IMR-90 (cell line): ENCODE measurements around the gene ADRB2. TPM values are rescaled to one million over a fixed set of nuclear protein-coding genes. Genes with fewer than 3 reads are reported as not detected.

Experiments
- ATAC-seq: fragments of 200-7000 bp; cut with Tn5 transposase; 2 replicates; pipeline ENCODE4 v1.9.1; 2020; ENCODE audit warnings: low read depth, mild to moderate bottlenecking, moderate library complexity
- BruUV-seq: library from RNA; stranded (reverse); fragments of 400-500 nt; replicated peaks from 2 replicates; lab custom pipeline; 2021; lab: Mats Ljungman, UMichigan
- CTCF ChIA-PET: fragments of 300-600 bp; formaldehyde crosslinking; extraction: SDS; loops from one replicate; lab custom pipeline; 2021; ENCODE audit warnings: antibody characterized with exemption; lab: Yijun Ruan, JAX
- POLR2A ChIA-PET: fragments of 300-600 bp; sonication (Branson Sonifier 250); formaldehyde crosslinking; loops from one replicate; lab custom pipeline; 2022; ENCODE audit warnings: antibody characterized with exemption; ENCODE audit not compliant: unreplicated experiment; lab: Charles Lee
- DNase-seq: peaks from one replicate; pipeline ENCODE4 v3.0.0; 2013
- H2AFZ ChIP-seq: replicated peaks from 2 replicates; pipeline ENCODE3; 2013; ENCODE audit warnings: low read length, mild to moderate bottlenecking; ENCODE audit not compliant: poor library complexity
- H2AK5ac ChIP-seq: 2 replicates; pipeline ENCODE4 v1.6.1; 2013; ENCODE audit warnings: low read depth, low read length, inconsistent platforms
- H2AK9ac ChIP-seq: replicated peaks from 2 replicates; pipeline ENCODE3; 2013; ENCODE audit warnings: mild to moderate bottlenecking, low read depth, low read length, moderate library complexity; ENCODE audit not compliant: poor library complexity
- H2BK120ac ChIP-seq: 2 replicates; pipeline ENCODE4 v1.6.1; 2013; ENCODE audit warnings: low read depth, low read length, inconsistent platforms
- H2BK15ac ChIP-seq: 3 replicates; pipeline ENCODE4 v1.6.1; 2013; ENCODE audit warnings: low read depth, low read length, inconsistent platforms
- H2BK20ac ChIP-seq: 2 replicates; pipeline ENCODE4 v1.6.1; 2013; ENCODE audit warnings: low read depth, mild to moderate bottlenecking, inconsistent platforms, low read length, moderate library complexity
- H2BK5ac ChIP-seq: 2 replicates; pipeline ENCODE4 v1.6.1; 2013; ENCODE audit warnings: mild to moderate bottlenecking, low read depth, low read length, inconsistent platforms; ENCODE audit not compliant: poor library complexity, severe bottlenecking
- H3K14ac ChIP-seq: replicated peaks from 2 replicates; pipeline ENCODE4 v1.6.1; 2013; ENCODE audit warnings: low read depth, low read length, inconsistent platforms
- H3K18ac ChIP-seq: 2 replicates; pipeline ENCODE4 v1.6.1; 2013; ENCODE audit warnings: low read depth, low read length, control low read depth
- H3K23ac ChIP-seq: 2 replicates; pipeline ENCODE4 v1.6.1; 2013; ENCODE audit warnings: low read depth, low read length, inconsistent platforms
- H3K27ac ChIP-seq: 2 replicates; pipeline ENCODE4 v1.5.1; 2013; ENCODE audit warnings: mild to moderate bottlenecking, control low read depth, low read length; ENCODE audit not compliant: insufficient read depth
- H3K27me3 ChIP-seq: 2 replicates; pipeline ENCODE4 v1.6.1; 2013; ENCODE audit warnings: low read length; ENCODE audit not compliant: control insufficient read depth, insufficient read depth
- H3K36me3 ChIP-seq: 2 replicates; pipeline ENCODE4 v1.6.1; 2013; ENCODE audit warnings: low read length, mixed read lengths; ENCODE audit not compliant: control insufficient read depth, insufficient read depth
- H3K4ac ChIP-seq: 2 replicates; pipeline ENCODE4 v1.6.1; 2013; ENCODE audit warnings: low read depth, low read length, inconsistent platforms
- H3K4me1 ChIP-seq: 2 replicates; pipeline ENCODE4 v1.6.1; 2013; ENCODE audit warnings: low read length, mixed read lengths; ENCODE audit not compliant: control insufficient read depth, insufficient read depth
- H3K4me2 ChIP-seq: 2 replicates; pipeline ENCODE4 v1.6.1; 2013; ENCODE audit warnings: low read depth, mild to moderate bottlenecking, control low read depth, low read length, moderate library complexity
- H3K4me3 ChIP-seq: 2 replicates; pipeline ENCODE4 v1.5.1; 2013; ENCODE audit warnings: low read depth, mild to moderate bottlenecking, control low read depth, low read length, moderate library complexity; ENCODE audit not compliant: insufficient read depth
- H3K56ac ChIP-seq: 2 replicates; pipeline ENCODE4 v1.6.1; 2013; ENCODE audit warnings: low read length, inconsistent platforms; ENCODE audit not compliant: insufficient read depth; ENCODE audit errors: extremely low read depth
- H3K79me1 ChIP-seq, 2 experiments: 2 replicates each; pipeline ENCODE4 v1.6.1; 2013; ENCODE audit warnings: low read length in 2 of 2, inconsistent platforms in 1 of 2, low read depth in 1 of 2
- H3K9ac ChIP-seq: 2 replicates; pipeline ENCODE4 v1.6.1; 2013; ENCODE audit warnings: low read depth, low read length, control low read depth
- H3K9me1 ChIP-seq: 2 replicates; pipeline ENCODE4 v1.6.1; 2013; ENCODE audit warnings: low read length, inconsistent platforms; ENCODE audit not compliant: insufficient read depth
- H3K9me3 ChIP-seq: 2 replicates; pipeline ENCODE4 v1.6.1; 2013; ENCODE audit warnings: low read length; ENCODE audit not compliant: control insufficient read depth, insufficient read depth
- H4K20me1 ChIP-seq: 2 replicates; pipeline ENCODE4 v1.6.1; 2013; ENCODE audit warnings: low read length, inconsistent platforms; ENCODE audit not compliant: insufficient read depth
- H4K5ac ChIP-seq: 2 replicates; pipeline ENCODE4 v1.6.1; 2013; ENCODE audit warnings: mild to moderate bottlenecking, low read depth, low read length, control low read depth
- H4K8ac ChIP-seq, 2 experiments: 2 replicates each; pipeline ENCODE4 v1.6.1; 2013; ENCODE audit warnings: low read depth in 2 of 2, low read length in 2 of 2, control low read depth in 1 of 2, inconsistent platforms in 1 of 2
- H4K91ac ChIP-seq: 2 replicates; pipeline ENCODE4 v1.6.1; 2013; ENCODE audit warnings: low read depth, low read length, inconsistent platforms; ENCODE audit not compliant: insufficient read depth
- BHLHE40 ChIP-seq: fragments of 150-350 bp; IDR thresholded peaks from 2 replicates; pipeline ENCODE4 v1.6.1; 2016; ENCODE audit warnings: mild to moderate bottlenecking, low read depth, low read length
- CEBPB ChIP-seq: IDR thresholded peaks from 2 replicates; pipeline ENCODE4 v1.6.1; 2012; ENCODE audit warnings: low read depth, low read length, improper control_type of control experiment
- CHD1 ChIP-seq: IDR thresholded peaks from 2 replicates; pipeline ENCODE4 v1.6.1; 2012; ENCODE audit warnings: low read depth, low read length, improper control_type of control experiment
- FOS ChIP-seq: fragments of 150-350 bp; IDR thresholded peaks from 2 replicates; pipeline ENCODE4 v1.6.1; 2016; ENCODE audit warnings: low read depth, low read length
- MAFK ChIP-seq: IDR thresholded peaks from 2 replicates; pipeline ENCODE4 v1.6.1; 2012; ENCODE audit warnings: low read depth, low read length, improper control_type of control experiment
- MAZ ChIP-seq: IDR thresholded peaks from 2 replicates; pipeline ENCODE4 v1.6.1; 2012; ENCODE audit warnings: low read depth, mild to moderate bottlenecking, low read length, improper control_type of control experiment, moderate library complexity, borderline replicate concordance
- MXI1 ChIP-seq: IDR thresholded peaks from 2 replicates; pipeline ENCODE4 v1.6.1; 2012; ENCODE audit warnings: low read depth, mild to moderate bottlenecking, low read length, moderate library complexity, borderline replicate concordance
- NFE2L2 ChIP-seq: fragments of 150-350 bp; IDR thresholded peaks from 2 replicates; pipeline ENCODE4 v1.6.1; 2016; ENCODE audit warnings: low read depth, mild to moderate bottlenecking, low read length
- POLR2A ChIP-seq: IDR thresholded peaks from 2 replicates; pipeline ENCODE4 v1.6.1; 2012; ENCODE audit warnings: mild to moderate bottlenecking, low read depth, low read length
- RAD21 ChIP-seq: IDR thresholded peaks from 2 replicates; pipeline ENCODE4 v1.6.1; 2012; ENCODE audit warnings: low read length, improper control_type of control experiment
- RCOR1 ChIP-seq: IDR thresholded peaks from 2 replicates; pipeline ENCODE4 v1.6.1; 2012; ENCODE audit warnings: mild to moderate bottlenecking, low read length, improper control_type of control experiment; ENCODE audit not compliant: insufficient replicate concordance
- RFX5 ChIP-seq: IDR thresholded peaks from 2 replicates; pipeline ENCODE4 v1.8.0; 2012; ENCODE audit warnings: low read depth, mild to moderate bottlenecking, low read length, moderate library complexity
- SMC3 ChIP-seq: fragments of 150-350 bp; IDR thresholded peaks from 2 replicates; pipeline ENCODE4 v1.6.1; 2016; ENCODE audit warnings: low read depth, mild to moderate bottlenecking, antibody characterized with exemption, low read length, moderate library complexity
- USF2 ChIP-seq: fragments of 150-350 bp; IDR thresholded peaks from 2 replicates; pipeline ENCODE4 v1.6.1; 2017; ENCODE audit warnings: mild to moderate bottlenecking, antibody characterized with exemption, low read length, low read depth
- WGBS, 2 experiments: methylation state at CpG; one replicate each; pipeline versions ENCODE4 v1.1.5 to v1.1.7; 2013; ENCODE audit warnings: missing lambda C conversion rate in 2 of 2; ENCODE audit not compliant: insufficient read length in 1 of 2; ENCODE audit errors: extremely low coverage in 2 of 2; 5-methylcytosine and 5-hydroxymethylcytosine counted together
- dilution Hi-C: fragments of 300-500 bp; cut with HindIII; formaldehyde crosslinking; loops from one replicate; pipeline ENCODE4 v1.14.3; 2018; ENCODE audit warnings: low sequenced_read_pairs; ENCODE audit not compliant: unreplicated experiment
- in situ Hi-C: fragments of 300-500 bp; cut with MboI; formaldehyde crosslinking; loops from 3 replicates; pipeline ENCODE4 v1.14.3; 2019; ENCODE audit warnings: low sequenced_read_pairs, inconsistent platforms, mixed read lengths
- intact Hi-C: fragments of 100-400 bp; cut with micrococcal nuclease; formaldehyde crosslinking; loops from 2 replicates; pipeline ENCODE4 v1.10.0; 2022
- polyA plus RNA-seq, 3 experiments: library from polyadenylated mRNA; depleted of rRNA; stranded (reverse); fragments of >200 nt; gene quantifications; 2 replicates each; pipeline ENCODE4 v1.2.3, GENCODE V29; 2012; ENCODE audit warnings: low replicate concordance in 1 of 3
- total RNA-seq: library from RNA; depleted of rRNA; stranded (reverse); fragments of >200 nt; gene quantifications from 2 replicates; pipeline ENCODE4 v1.2.3, GENCODE V29; 2012
- TF ChIP-seq, protein P1 (sequence below): fragments of 150-350 bp; IDR thresholded peaks from 2 replicates; pipeline ENCODE4 v1.6.1; 2016; ENCODE audit warnings: low read depth, mild to moderate bottlenecking, low read length, moderate library complexity, borderline replicate concordance
- TF ChIP-seq, protein P2 (sequence below): conservative IDR thresholded peaks from 2 replicates; pipeline ENCODE4 v1.5.1; 2012; ENCODE audit warnings: mild to moderate bottlenecking, low read depth, low read length, improper control_type of control experiment

ADRB2 gene
- total and polyA plus RNA-seq, 2 of the 4 experiments (the other 2 are of a cell fraction), result 1.6 to 3.4 TPM

DNA sequence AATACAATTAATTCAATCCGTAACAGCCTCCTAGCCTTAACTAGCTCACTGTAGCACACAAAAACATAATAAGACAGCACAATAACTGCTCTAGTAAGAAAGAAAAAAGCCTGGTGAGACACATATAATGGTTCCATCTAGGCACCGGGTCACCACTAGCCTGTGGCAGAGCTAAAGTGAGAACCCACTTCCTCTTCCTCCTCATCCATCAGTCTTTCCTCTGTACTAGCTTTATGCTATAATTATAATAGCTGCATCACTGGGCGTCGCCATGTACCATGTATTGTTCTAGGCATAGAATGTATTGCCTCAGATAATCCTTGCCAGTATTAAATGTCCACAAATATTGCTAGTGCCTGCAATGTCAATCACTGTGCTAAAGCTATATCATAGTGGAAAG is 23.1 kb downstream of the ADRB2 start:
- Histone ChIP-seq H3K4me2 (no peak overlapping the region), H2AK5ac (no peak overlapping the region), H2BK120ac (no peak overlapping the region), H3K4me1 (peaks cover 4% of the 10 kb centered on the region), H3K4ac (no peak overlapping the region), H4K91ac (no peak overlapping the region), H3K4me3 (no peak overlapping the region), H3K14ac (no peak overlapping the region), H3K9me1 (peaks cover 9% of the 10 kb centered on the region), H3K18ac (no peak overlapping the region), H4K8ac (no peak overlapping the region), H4K20me1 (no peaks in the 10 kb centered on the region), H2BK15ac (no peak overlapping the region), H3K9me3 (no peaks in the 10 kb centered on the region), H3K36me3 (no peaks in the 10 kb centered on the region), H4K5ac (no peak overlapping the region), H3K27me3 (no peaks in the 10 kb centered on the region), H2AFZ (no peak overlapping the region), H3K27ac (no peak overlapping the region), H3K79me1 (peaks cover 3 to 6% of the 10 kb centered on the region in 2 experiments; a peak in 2 of 4 replicates), H3K56ac (no peak overlapping the region), H3K9ac (no peak overlapping the region), H2BK20ac (no peak overlapping the region), H3K23ac (no peak overlapping the region), H2AK9ac (no peak overlapping the region), H2BK5ac (no peak overlapping the region)
- DNase-seq (no peak), ATAC-seq (no peak)
- TF ChIP-seq RCOR1, result no peak
- TF ChIP-seq BHLHE40, result no peak
- no peak for TF ChIP-seq CEBPB
- TF ChIP-seq CHD1, result no peak
- TF ChIP-seq RFX5, result no peak
- no peak for TF ChIP-seq MAFK
- TF ChIP-seq POLR2A, result no peak
- TF ChIP-seq, protein P1, sequence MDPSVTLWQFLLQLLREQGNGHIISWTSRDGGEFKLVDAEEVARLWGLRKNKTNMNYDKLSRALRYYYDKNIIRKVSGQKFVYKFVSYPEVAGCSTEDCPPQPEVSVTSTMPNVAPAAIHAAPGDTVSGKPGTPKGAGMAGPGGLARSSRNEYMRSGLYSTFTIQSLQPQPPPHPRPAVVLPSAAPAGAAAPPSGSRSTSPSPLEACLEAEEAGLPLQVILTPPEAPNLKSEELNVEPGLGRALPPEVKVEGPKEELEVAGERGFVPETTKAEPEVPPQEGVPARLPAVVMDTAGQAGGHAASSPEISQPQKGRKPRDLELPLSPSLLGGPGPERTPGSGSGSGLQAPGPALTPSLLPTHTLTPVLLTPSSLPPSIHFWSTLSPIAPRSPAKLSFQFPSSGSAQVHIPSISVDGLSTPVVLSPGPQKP, result no peak
- TF ChIP-seq MAZ, result no peak
- no peak for TF ChIP-seq SMC3
- TF ChIP-seq NFE2L2, result no peak
- TF ChIP-seq, protein P2, sequence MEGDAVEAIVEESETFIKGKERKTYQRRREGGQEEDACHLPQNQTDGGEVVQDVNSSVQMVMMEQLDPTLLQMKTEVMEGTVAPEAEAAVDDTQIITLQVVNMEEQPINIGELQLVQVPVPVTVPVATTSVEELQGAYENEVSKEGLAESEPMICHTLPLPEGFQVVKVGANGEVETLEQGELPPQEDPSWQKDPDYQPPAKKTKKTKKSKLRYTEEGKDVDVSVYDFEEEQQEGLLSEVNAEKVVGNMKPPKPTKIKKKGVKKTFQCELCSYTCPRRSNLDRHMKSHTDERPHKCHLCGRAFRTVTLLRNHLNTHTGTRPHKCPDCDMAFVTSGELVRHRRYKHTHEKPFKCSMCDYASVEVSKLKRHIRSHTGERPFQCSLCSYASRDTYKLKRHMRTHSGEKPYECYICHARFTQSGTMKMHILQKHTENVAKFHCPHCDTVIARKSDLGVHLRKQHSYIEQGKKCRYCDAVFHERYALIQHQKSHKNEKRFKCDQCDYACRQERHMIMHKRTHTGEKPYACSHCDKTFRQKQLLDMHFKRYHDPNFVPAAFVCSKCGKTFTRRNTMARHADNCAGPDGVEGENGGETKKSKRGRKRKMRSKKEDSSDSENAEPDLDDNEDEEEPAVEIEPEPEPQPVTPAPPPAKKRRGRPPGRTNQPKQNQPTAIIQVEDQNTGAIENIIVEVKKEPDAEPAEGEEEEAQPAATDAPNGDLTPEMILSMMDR, result no peak
- no peak for TF ChIP-seq FOS
- no peak for TF ChIP-seq MXI1
- no peak for TF ChIP-seq USF2
- TF ChIP-seq RAD21, result no peak
- intact Hi-C loops (no loop called here), dilution Hi-C loops (no loop called here), in situ Hi-C loops (no loop called here)
- no TSS peak for BruUV-seq
- POLR2A ChIA-PET, result no interaction called here
- no CpG with 5 or more reads among the region's 4 CpGs for WGBS, 2 experiments
- CTCF ChIA-PET, result no interaction called here
